ENCODE data around the gene GPC5. TPM values are rescaled to one million over a fixed set of nuclear protein-coding genes. Genes with fewer than 3 reads are reported as not detected.
"Not testable (repeated sequence)": the region's sequence is repeated elsewhere in the genome, so short reads cannot be mapped to it uniquely, and the experiment has no call there.

Gene GPC5
- total RNA-seq, 1 experiment from 2014 or later: 0.11 TPM

DNA sequence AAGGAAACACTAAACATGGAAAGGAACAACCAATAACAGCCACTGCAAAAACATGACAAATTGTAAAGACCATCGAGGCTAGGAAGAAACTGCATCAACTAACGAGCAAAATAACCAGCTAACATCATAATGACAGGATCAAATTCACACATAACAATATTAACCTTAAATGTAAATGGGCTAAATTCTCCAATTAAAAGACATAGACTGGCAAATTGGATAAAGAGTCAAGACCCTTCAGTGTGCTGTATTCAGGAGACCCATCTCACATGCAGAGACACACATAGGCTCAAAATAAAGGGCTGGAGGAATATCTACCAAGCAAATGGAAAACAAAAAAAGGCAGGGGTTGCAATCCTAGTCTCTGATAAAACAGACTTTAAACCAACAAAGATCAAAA lies 1120.2 kb downstream of the GPC5 start:
- DNase-seq (ENCODE audit: low read depth): not testable (repeated sequence)

DNA sequence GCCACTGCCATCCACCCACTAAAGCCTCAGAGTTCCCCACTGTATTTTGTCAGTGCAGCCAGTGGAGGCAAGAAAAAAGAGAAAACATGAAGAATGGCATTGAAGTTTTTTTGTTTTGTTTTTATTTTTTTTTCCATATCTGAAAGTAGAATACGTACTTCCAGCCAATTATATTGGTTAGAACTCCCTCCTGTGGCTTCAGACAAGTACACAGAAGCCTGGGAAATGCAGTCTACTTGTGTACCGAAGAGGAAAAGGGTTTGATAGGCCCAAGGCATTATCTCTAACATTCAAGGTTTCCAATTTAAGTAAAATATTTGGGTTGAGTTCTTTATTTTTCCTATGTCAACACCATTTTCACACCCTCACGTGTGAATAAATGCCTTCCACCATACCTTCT lies 1131.9 kb downstream of the GPC5 start:
- DNase-seq (ENCODE audit: low read depth): no peak

DNA sequence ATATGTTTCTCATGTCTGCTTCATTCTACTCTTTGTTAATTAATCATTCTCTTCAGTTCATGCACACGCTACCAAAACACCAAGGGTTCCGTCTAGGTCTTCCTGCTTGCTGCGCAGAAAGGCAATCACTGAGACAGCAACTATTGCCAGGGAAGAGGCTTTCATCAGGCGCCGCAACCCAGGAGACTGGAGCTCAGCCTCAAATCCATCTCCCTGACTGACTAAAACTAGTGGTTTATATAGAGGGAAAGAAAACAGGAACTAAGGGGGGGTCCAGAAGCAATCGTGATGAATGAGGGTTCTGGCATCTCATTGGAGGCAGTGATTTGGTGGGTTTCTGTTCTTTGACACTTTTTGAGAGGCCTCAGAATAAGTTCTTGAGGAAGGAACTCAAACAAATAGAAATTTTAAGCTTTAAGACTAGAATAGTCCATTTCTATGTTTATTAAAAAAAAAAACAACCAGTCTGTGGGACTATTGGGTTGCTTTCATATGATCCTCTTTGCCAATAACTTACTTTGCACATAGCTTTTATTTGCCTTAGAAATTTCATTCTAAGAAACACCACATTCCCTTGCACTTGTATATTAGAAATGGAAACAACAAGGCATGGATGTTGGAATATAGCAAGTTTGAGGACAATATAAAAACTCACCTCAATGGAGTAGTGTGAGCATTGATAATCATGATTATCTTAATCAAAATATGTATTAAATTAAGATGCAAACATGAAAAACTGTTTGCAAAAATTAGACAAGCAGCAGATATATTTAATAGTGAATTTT lies 1137.0 kb downstream of the GPC5 start:
- no peak for DNase-seq (ENCODE audit: low read depth)

DNA sequence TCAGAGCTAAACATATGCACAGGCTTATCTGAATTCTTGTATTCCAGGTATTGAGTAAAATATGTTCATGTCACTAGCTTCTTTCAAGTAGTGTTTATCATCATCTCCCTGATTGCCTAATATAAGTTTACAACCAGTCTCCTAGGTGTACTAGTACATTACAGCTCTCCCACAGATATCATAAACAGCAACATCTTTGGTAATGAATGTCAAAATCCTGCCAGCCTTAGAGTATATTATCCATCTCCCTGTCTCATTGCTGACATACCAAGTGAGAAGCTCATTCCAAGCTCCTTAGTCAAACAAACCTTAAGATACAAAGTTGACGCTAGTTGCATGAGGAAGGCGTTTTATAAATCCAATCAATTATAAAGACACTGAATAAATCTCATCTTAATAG lies 1139.0 kb downstream of the GPC5 start:
- no peak for DNase-seq (ENCODE audit: low read depth)

DNA sequence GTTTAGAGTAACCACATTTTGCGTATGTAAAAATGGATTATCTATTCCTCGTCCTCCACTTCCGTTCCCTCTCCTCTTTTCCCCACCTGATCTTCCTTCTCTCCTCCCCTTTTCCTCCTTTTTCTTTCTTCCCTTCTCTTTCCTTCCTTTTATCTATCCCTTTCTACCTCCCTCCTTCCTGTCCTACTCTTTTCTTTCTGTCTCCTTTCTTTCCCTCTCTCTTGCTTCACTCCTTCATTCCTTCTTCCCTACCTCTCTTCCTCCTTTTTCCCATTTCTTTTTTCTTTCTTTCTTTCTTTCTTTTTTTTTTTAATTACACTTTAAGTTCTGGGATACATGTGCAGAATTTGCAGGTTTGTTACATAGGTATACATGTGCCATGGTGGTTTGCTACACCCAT lies 1139.7 kb downstream of the GPC5 start:
- no peak for DNase-seq (ENCODE audit: low read depth)

DNA sequence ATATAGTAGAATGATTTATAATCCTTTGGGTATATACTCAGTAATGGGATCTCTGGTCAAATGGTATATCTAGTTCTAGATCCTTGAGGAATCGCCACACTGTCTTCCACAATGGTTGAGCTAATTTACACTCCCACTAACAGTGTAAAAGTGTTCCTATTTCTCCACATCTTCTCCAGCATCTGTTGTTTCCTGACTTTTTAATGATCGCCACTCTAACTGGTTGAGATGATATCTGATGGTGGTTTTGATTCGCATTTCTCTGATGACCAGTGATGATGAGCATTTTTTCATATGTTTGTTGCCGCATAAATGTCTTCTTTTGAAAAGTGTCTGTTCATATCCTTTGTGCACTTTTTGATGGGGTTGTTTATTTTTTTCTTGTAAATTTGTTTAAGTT lies 1140.7 kb downstream of the GPC5 start:
- not testable (repeated sequence) for DNase-seq (ENCODE audit: low read depth)

DNA sequence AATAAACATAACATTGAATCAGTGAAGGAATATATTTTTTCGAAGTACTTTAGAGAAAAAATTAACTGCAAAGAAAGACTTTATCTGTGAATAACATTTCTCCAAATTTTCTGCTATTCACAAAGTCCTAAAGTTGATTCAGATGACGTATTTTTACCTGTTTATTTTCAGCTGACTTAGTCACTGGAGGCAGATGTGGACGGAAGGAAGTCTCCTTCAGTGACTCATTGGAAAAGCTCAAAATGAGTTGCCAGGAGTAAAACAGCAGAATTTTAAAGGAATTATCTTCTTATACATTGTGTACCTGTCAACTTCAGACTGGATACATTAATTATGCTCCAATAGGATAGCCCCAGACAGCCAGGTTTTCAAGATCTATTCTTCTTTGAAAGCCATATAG lies 1148.8 kb downstream of the GPC5 start:
- DNase-seq (ENCODE audit: low read depth): no peak

DNA sequence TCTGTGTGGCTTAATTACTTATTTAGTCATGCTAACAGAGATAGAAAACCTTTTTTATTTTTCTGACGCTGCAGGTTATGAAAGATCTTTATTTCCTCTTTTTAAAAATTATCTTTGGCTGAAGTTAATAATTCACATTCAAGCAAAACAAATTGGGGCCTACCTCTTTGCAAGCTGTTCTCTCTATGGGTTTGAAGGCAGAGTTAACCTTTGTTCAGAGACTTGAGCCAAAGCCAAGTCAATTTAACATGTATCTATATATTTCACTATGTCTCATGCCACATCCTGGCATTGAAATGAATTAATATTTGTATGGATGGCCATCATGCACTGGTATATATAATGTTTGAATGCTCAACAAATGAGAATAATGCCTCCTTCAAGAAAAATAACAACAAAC lies 1150.9 kb downstream of the GPC5 start:
- DNase-seq (ENCODE audit: low read depth): no peak

DNA sequence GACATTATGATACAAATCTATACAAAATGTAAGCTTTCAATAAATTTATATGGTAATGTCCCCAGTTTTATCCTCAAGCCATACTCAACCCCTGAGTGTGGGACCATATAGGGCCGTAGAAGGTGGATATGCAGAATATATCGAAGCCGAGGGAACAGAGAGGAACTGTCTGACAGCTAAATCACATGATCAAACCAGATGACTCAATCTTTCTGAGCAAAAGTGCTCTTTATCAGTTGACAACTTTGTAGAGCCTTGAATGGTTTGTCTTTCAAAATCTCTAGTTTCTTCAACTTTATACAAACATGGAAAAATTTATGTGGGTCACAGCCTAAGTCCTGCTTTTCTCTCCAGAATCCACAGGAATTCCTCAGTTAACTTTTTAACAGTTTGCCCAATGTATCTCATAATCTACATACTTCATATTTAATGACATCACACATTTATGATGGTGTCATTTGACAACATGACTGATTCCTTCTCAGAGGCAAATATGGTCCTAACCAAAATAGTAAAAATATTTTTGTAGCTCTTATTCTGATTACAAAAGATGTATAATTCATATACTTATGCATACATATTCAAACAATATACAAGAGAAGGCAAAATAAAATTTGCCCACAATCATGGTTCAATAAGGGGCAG lies 1155.2 kb downstream of the GPC5 start:
- no peak for DNase-seq (ENCODE audit: low read depth)

DNA sequence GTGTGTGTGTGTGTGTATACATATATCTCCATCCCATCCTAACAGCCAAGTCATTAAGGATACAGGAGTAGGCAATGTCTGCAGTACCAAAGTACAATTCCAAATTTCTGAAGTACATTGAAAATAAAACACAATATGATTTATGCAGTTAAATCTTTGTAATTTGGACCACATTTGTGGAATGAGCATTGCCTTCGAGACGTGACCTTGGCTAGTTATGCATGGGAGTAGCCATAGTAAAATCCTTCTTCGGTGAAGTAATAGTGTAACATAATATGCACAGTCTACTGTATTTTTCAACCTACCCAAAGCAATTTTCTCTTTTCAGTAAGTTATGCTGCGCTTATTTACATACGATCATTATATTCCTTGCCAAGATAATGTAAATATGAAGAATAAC lies 1162.5 kb downstream of the GPC5 start:
- DNase-seq (ENCODE audit: low read depth): no peak

DNA sequence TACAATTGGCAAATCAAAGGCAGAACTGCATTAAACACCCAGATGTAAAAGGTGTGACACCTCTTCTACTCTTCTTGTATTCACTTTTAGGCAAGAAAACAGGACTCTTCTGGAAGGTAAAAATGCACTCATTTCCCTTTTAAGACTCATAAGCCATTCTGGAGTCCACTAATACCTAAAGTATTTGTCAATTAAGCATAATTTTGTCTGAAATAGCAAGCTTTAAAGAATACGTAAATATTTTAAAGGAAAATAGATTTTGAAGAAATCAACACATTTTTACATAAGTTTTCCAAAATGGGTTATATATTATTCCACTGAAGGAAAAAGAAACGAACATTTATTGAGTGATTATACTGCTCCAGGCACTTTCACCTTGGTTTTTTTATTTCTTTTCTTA lies 1166.5 kb downstream of the GPC5 start:
- no peak for DNase-seq (ENCODE audit: low read depth)

DNA sequence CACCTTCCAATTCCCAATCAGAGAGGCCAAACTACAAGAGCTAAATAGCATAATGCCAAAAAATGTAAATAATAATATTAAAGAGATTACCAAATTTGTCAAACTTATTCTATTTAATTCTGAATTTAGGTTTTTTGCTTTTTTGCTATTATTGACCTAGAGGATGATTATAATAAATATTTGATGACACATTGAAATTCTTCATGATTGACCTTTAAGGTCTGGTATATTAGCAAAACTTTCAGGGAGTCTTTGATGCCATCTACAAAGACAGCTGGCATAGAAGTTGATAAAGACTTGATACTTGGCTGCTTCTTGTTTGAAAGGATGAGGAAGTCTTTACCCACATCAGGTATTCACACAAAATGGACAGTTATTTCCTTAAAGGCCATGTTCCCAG lies 1168.3 kb downstream of the GPC5 start:
- no peak for DNase-seq (ENCODE audit: low read depth)

DNA sequence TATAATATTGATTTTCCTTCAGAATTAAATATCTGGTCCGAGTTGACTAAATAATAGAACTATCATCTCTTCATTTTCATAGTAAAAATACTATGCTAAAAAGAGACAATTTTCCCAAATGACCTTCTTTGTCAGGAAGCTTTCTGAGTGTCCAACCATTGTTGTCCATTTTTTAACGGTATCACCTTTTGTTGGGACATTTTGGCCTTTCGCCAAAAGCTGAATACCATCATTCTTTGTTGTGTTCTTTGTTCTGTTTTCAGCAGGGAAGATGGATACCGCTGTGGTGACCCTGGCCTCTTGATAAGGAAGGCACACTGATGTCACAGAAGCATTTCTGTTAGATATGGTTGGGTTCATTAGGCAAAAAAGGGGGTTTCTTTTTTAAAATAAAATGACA lies 1173.8 kb downstream of the GPC5 start:
- no peak for DNase-seq (ENCODE audit: low read depth)

DNA sequence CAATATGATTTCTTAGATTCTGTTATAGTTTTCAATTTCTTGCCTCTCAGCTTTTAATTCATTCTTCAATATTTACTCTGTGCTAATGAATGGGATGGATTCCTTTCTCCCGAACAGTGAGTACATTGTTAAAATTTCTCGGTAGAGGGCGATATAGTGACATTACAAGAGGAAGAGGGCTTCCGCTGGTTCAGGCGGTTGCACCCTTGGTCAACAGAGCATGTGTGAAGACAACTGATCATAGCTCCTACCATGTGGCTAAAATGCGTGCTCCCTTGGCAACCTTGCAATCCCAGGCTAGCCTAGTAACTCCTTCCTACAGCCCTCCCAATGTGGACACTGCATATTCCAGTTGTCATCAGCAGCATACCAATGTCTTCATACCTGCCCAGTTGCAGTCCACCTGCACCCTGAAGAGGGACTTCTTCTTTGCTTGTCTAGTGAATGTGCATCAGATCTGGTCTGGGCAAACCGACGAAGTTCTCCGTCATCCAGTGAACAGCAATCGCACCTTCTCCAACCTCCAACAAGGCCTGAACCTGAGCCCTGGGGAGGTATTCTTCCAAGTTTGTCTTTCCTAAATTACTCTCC lies 1175.1 kb downstream of the GPC5 start:
- DNase-seq (ENCODE audit: low read depth): peak; percentile 23

DNA sequence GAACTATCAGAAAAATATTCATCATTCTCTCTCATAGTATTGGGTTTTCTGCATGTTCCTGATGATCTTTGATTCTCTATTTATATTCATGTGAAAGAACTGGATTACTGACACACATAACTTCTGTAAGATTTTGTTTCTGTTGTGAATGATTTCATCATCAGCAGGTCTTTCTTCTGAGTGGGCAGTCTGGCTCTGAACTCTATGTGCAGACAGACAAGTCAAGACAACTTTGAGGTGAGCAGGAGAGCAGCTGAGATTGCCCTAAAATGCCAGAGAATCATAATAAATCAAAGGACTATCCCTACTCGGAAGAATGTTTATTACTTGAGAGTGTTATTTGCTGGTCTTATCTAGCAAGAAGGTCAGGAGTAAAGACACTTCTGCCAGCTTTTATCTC lies 1176.1 kb downstream of the GPC5 start:
- DNase-seq (ENCODE audit: low read depth): no peak

DNA sequence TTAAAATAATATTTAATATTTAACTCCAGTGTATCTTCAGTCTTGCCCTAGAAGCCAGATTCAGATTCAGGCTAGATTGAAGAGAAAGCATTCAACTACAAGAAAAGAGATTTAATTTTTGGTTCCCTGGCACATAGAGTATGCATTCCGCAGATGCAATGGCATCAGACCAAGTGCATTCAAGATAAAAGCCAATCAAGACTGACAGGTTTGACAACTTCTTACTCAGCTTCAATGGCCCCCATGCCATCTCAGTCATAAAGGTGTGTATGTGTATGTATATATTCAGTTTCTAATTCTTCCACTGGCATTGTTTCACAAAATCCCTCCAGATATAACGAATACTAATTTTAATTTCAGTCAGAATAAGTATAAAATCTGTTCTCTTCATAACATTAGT lies 1177.4 kb downstream of the GPC5 start:
- no peak for DNase-seq (ENCODE audit: low read depth)

DNA sequence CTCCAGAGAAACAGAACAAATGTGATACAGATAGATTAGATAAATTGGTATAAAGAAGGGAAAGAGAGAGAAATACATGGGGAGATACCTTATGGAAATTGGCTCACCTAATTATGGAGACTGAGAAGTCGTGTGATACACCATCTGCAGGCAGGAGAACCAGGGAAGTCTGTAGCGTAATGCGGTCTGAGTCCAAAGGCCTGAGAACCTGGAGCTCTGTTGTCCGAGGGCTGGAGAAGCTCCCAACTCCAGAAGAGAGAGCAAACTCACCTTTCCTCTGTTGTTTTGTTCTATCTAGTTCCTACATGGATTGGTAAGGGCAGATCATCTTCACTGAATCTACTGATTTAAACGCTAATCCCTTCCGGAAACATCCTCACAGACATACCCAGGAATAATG lies 1179.9 kb downstream of the GPC5 start:
- no peak for DNase-seq (ENCODE audit: low read depth)

DNA sequence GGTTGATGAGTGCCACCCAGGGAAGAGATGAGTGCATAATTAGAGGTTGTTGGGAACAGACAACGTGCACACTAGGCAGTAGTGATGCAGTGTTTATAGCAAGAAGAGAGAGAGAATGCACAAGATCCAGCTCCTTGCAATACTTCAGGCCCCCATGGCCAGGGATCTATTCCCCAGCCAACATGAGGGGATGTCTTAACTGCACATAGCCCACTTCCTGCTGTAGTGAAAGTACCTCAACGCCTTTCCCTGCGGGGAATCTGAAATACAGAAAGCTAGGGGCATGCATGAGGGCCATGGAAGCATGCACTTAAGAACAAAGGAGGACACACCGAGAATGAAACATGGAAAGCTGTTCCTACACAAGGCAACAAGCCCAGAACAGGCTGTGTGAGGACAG lies 1191.5 kb downstream of the GPC5 start:
- DNase-seq (ENCODE audit: low read depth): no peak

DNA sequence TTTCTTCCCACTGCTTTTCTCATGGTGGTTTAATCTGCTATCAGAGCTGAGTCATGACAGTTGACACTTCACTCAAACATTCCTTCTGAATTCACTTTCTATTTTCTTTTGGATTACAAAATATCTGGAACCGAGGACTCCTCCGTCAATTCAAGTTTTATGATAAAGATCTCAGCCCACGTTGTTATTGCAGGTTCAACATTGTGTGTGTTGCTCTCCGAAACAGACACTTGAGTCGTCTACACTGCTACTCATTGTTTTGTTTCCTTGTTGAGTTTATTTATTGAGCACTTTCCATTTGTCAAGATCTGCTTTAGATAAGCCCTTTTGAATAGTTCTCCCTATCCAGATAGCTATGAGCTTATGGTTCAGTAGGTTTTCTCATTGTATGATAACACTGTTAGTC lies 1192.1 kb downstream of the GPC5 start:
- peak; percentile 2 for DNase-seq (ENCODE audit: low read depth)

DNA sequence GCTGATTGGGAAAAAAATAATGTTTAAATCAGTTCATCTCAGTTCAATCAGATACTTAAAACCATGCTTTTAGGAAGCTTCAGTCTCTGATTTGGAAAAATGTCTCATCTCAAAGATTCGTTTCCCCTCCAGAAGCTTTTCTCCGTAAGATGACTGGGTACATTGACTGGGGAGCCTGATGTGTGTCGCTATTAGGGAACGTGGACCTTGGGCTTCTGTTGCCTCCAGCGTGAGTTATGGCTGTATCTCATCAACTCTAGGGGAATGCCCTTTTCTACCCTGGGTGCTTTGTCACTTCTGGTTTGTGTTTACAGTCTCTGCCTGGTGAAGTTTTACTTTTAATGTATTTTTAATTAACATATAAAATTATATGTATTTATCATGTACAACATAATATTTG lies 1192.7 kb downstream of the GPC5 start:
- DNase-seq (ENCODE audit: low read depth): no peak

DNA sequence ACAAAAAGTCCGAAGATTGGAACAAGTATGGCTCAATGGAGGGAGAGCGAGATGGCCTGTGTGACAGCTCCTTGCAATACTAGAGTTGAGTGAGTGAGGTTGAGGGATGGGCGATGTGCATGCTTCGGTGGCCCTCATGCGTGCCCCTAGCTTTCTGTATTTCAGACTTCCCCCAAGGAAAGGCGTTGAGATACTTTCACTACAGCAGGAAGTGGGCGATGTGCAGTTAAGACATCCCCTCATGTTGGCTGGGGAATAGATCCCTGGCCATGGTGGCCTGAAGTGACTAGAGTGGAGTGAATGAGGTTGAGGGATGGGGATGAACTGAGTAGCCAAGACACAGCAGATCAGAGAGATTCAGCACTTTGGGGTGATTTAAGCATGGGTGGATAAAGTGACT lies 1194.3 kb downstream of the GPC5 start:
- no peak for DNase-seq (ENCODE audit: low read depth)

DNA sequence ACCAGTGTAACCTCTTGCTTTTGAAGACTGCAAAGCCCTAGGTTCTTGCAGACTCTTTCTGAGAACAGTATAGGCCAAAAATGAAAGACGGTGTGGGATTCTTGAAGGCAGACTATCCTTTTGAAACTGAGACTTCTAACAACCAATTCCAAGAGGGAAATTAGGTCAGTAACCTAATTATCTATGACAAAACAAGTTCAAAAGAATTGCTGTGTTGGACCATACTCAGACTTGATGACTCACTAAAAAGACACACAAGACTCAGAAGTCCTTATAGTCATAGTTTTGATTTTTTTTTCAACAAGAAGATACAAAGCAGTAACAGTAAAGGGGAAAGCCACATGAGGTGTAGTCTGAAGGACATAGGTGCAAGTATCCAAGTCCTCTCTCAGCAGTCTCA lies 1204.1 kb downstream of the GPC5 start:
- no peak for DNase-seq (ENCODE audit: low read depth)

DNA sequence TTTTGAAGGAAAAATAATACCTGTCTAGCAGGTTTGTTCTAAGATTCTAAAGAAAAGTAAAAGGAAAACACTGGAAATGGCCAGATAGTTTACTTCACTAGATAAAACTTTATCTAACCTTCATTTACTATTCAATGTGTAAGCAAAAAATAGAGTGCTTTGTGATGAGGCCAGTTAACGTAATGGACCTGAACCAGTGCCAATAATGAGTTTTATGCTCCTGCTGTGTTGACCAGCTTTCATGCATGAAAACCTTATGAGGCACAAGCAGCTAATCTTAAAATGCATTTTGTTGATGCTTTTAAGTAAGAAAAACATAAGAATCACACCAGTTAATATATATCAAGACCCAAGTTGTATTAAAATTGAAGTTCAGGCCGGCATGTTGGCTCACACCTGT lies 1211.0 kb downstream of the GPC5 start:
- DNase-seq (ENCODE audit: low read depth): no peak
